Left ventricle myocardium inferior (tissue), 1 donor: ENCODE data around the gene GRAMD2A. TPM values are rescaled to one million over a fixed set of nuclear protein-coding genes. Genes with fewer than 3 reads are reported as not detected.

Source experiments
- DNase-seq: peaks from one replicate; pipeline ENCODE4 v3.0.0-alpha.2; 2020
- H3K27ac ChIP-seq: fragments of 200-600 bp; replicated peaks from 2 replicates; pipeline ENCODE4 v1.8.0; 2021
- H3K27me3 ChIP-seq: fragments of 200-600 bp; 2 replicates; pipeline ENCODE4 v1.8.0; 2021; ENCODE audit warnings: low read depth
- H3K36me3 ChIP-seq: fragments of 200-600 bp; 2 replicates; pipeline ENCODE4 v1.8.0; 2021
- H3K4me1 ChIP-seq: fragments of 200-600 bp; 2 replicates; pipeline ENCODE4 v1.8.0; 2021
- H3K4me3 ChIP-seq: fragments of 200-600 bp; 2 replicates; pipeline ENCODE4 v1.8.0; 2021; ENCODE audit warnings: mild to moderate bottlenecking, moderate library complexity
- H3K9me3 ChIP-seq: fragments of 200-600 bp; replicated peaks from 2 replicates; pipeline ENCODE4 v1.8.0; 2021
- intact Hi-C: fragments of 100-400 bp; cut with micrococcal nuclease; formaldehyde crosslinking; loops from one replicate; pipeline ENCODE4 v1.11.0; 2022
- total RNA-seq: library from RNA; stranded (reverse); fragmentation: NEBNext Ultra II Directional; extraction: Animal tissue kit (Norgen Biotek cat#: 25700); gene quantifications from one replicate; pipeline ENCODE4 v1.2.1, GENCODE V29; 2021
- TF ChIP-seq, protein P1 (sequence below): fragments of 200-600 bp; IDR thresholded peaks from 2 replicates; pipeline ENCODE4 v1.8.0; 2021; ENCODE audit warnings: antibody characterized with exemption, mild to moderate bottlenecking, borderline replicate concordance
- donor health status: DM: no; HTN: yes; CAD: no; lungs with severe emphysema.

Gene GRAMD2A
- total RNA-seq, 1 donor from 2014 or later, result not detected

DNA sequence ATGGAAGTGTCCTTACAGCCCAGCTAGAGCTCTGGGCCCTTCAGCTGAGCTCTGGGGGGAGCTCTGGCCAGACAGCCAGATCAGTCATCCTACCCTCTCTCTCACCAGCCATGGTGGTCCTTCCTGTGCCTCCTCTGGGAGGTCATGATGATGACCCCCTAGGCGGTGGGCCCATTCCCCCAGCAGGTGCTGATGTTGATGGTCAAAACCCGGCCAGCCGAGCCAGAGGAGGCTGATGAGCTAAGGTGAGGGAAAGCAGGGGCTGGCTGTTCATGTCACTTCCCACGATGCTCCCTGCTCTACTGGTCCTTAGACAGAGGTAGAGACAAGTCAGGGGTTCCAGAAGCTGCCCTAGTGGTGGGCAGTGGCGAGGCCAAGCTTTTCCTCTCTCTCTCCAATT lies 35.0 kb downstream of the GRAMD2A start:
- Histone ChIP-seq H3K4me3 (no peak overlapping the region), H3K36me3 (no peaks in the 10 kb centered on the region), H3K27ac (no peak overlapping the region), H3K9me3 (no peaks in the 10 kb centered on the region), H3K4me1 (no peaks in the 10 kb centered on the region), H3K27me3 (peaks cover 7% of the 10 kb centered on the region)
- TF ChIP-seq, protein P1, sequence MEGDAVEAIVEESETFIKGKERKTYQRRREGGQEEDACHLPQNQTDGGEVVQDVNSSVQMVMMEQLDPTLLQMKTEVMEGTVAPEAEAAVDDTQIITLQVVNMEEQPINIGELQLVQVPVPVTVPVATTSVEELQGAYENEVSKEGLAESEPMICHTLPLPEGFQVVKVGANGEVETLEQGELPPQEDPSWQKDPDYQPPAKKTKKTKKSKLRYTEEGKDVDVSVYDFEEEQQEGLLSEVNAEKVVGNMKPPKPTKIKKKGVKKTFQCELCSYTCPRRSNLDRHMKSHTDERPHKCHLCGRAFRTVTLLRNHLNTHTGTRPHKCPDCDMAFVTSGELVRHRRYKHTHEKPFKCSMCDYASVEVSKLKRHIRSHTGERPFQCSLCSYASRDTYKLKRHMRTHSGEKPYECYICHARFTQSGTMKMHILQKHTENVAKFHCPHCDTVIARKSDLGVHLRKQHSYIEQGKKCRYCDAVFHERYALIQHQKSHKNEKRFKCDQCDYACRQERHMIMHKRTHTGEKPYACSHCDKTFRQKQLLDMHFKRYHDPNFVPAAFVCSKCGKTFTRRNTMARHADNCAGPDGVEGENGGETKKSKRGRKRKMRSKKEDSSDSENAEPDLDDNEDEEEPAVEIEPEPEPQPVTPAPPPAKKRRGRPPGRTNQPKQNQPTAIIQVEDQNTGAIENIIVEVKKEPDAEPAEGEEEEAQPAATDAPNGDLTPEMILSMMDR, result no peak
- intact Hi-C loops, result no loop called here
- DNase-seq, result no peak

DNA sequence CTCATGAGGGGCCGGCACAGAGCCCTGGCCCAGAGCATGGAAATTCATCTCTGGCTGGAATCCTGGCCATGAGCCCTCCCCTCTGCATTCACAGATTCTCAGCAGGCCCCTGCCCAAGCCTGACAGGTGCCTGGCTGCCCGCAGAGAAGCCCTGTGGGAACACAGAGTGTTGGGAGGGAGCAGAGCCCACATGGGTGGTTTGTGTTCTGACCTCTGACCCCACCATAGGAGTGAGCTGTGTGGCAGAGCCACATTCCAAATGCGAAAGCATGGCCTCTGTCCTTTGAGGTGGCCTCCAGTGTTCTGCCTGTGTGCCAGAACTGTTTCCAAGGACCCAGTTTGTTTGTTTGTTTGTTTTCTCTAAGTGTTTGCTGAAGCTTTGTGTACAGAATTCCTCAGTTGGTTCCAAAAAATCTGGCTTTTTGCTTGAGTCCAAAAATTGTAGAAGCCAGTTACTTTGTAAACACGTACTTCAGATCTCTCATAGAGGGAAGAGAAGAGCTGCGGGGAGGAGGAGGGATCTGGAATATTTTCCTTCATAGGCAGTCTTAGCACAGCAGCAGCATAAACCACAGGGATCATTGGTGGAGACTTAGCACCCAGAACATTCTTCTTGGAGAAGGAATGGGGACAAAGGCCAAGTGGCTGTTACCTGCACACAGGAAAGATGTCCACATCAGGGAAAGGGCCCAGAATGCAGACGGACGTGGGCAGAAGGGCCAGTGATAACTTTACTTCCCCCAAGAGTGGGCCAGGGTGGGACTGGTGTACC lies 36.0 kb downstream of the GRAMD2A start:
- H3K27me3 ChIP-seq, result peaks cover 3% of the 10 kb centered on the region
- DNase-seq, result no peak
- intact Hi-C loops, result no loop called here
- no peaks in the 10 kb centered on the region for H3K9me3 ChIP-seq
- H3K4me3 ChIP-seq, result no peak overlapping the region
- H3K4me1 ChIP-seq, result no peaks in the 10 kb centered on the region
- H3K27ac ChIP-seq, result no peak overlapping the region
- TF ChIP-seq, protein P1, result no peak
- no peaks in the 10 kb centered on the region for H3K36me3 ChIP-seq

DNA sequence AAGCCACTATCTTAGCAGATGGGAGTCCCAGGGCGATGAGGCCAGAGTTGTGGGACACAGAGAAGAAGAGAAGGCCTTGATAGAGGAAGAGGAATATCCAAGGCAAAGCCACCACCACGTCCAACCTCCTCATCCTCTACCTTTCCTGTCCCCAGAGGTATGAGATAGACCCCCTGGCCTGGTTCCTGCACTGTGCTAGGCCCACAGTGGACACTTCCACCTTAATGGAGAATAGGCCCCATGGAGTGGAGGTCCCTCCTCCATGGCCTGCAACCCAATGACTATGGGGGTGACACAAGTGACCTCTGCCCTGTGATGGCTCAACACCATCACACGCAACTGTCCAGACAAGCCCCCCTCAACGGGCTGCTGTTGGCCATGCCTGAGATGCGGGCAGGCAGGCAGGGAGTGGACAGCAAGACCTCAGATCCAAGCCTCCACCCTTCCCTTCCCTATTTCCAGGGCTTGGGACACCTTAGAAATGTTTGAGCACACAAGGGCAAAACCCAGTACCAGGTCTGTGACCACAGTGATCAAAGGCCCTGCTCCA lies 36.8 kb downstream of the GRAMD2A start:
- no peak for DNase-seq
- TF ChIP-seq, protein P1, result no peak
- H3K27me3 ChIP-seq, result no peaks in the 10 kb centered on the region
- no peak overlapping the region for H3K27ac ChIP-seq
- H3K9me3 ChIP-seq, result no peaks in the 10 kb centered on the region
- no peak overlapping the region for H3K4me3 ChIP-seq
- H3K4me1 ChIP-seq, result peaks cover 1% of the 10 kb centered on the region
- no peaks in the 10 kb centered on the region for H3K36me3 ChIP-seq
- intact Hi-C loops, result no loop called here

DNA sequence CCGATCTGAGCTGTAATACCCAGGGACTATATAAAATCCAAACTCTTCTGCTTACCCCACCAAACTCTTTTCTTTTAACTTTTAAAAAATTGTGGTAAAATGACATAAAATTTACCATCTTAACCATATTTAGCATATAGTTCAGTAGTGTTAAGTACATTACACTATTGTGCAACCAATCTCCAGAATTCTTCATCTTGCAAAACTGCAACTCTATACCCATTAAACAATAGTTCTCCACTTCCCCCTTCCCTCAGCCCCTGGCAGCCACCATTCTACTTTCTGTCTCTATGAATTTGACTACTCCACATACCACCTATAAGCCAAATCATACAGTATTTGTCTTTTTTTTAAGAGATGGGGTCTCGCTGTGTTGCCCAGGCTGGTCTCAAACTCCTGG lies 40.7 kb downstream of the GRAMD2A start:
- no peaks in the 10 kb centered on the region for H3K9me3 ChIP-seq
- peaks cover 12% of the 10 kb centered on the region for H3K4me1 ChIP-seq
- intact Hi-C loops, result loop anchor here (10.0 kb wide), 1 partner anchor 412 kb away; no protein-coding TSS in a partner anchor
- TF ChIP-seq, protein P1, result no peak
- no peak overlapping the region for H3K4me3 ChIP-seq
- H3K36me3 ChIP-seq, result no peaks in the 10 kb centered on the region
- H3K27me3 ChIP-seq, result no peaks in the 10 kb centered on the region
- DNase-seq, result no peak
- H3K27ac ChIP-seq, result no peak overlapping the region

DNA sequence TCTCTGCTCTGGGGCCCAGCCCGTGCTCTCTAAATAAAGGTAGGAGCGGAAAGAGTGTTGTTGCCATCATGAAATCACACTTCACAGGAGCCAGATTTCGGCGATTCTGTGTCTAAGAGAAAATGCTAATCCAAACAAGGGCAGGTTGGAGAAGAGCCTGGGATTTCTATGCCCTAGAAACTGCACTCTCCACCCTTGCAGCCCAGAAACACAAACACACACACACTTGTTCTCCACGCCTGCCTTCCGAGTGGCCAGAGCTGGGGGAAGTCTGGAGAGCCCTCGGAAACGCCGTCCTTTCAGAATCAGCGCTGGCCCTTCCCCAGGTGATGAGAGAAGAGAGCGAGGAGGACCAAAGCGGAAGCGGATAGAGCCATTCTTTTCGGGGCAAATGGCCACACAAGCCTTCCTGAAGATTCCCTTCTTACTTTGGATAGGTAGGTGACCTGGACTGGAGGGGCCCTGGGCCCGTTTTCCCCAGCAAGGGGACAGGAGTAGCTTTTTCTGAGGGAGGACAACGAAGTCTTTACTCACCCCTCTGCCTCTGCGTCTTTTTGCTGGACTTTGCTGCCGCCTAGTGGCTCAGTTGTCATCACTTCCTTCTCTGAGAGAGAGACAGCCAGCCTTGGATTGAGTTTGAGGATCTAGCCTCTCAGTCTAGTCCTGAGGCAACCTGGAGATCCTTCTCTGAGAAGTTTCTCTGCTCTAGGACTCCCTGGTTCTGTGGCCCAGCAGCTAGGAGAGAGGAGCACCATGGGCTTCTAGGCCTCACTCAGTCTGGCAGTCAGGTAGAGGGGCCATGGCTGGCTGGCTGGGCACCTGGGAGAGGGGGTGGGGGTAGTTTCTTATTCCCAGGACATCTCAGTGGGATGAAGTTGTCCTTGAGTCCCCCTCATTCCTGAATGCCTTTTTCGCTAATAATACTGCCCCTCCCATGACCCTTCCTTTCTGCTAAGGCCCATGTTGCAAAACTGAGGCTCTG lies 41.7 kb downstream of the GRAMD2A start:
- peaks cover 12% of the 10 kb centered on the region for H3K4me1 ChIP-seq
- H3K9me3 ChIP-seq, result no peaks in the 10 kb centered on the region
- TF ChIP-seq, protein P1, result peak; percentile 85
- peak overlapping the region; percentile 69 for H3K27ac ChIP-seq
- intact Hi-C loops, result loop anchor here (10.0 kb wide), 1 partner anchor 411 kb away; no protein-coding TSS in a partner anchor
- H3K27me3 ChIP-seq, result no peaks in the 10 kb centered on the region
- H3K4me3 ChIP-seq, result peak overlapping the region; percentile 69
- DNase-seq, result peak; percentile 83
- no peaks in the 10 kb centered on the region for H3K36me3 ChIP-seq
